Measurements from ENCODE around the gene LMBRD2. TPM values are rescaled to one million over a fixed set of nuclear protein-coding genes. Genes with fewer than 3 reads are reported as not detected.

Gene LMBRD2
- polyA plus RNA-seq, 4 donors: 1.6 to 23.5 (median 3.5) TPM

DNA sequence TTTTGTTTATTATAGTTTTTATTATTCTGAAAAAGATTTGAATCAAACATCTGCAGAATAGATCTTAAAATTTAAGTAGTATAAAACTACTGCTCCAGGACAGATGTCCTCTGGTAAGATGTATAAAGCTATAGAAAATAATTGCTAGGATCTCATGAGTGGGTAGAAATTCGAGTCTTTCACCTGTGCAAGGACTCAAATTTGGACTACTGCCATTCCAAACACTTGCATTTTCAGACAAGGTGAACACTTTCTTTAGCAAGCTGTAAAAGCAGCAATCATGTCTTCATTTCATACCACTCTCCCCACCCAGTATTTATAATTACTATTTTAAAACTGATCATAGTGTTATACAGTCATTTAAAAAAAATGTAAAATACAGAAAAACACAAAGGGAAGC lies 20.9 kb upstream of the LMBRD2 start:
- FAIRE-seq (no peak), DNase-seq (no peak)
- H3K4me1 ChIP-seq (ENCODE audit: control insufficient read depth in 3 of 3, insufficient read depth in 2 of 3, low read depth in 1 of 3, low read length in 2 of 3): no peaks in the 10 kb centered on the region
- H3K27ac ChIP-seq (ENCODE audit: low read depth in 1 of 3, low read length in 2 of 3): no peak overlapping the region
- H3K4me3 ChIP-seq (ENCODE audit: low read depth in 1 of 3, low read length in 3 of 3): no peak overlapping the region
- H3K36me3 ChIP-seq (ENCODE audit: control insufficient read depth in 3 of 3, insufficient read depth in 2 of 3, low read depth in 1 of 3, low read length in 3 of 3): peaks cover 15% of the 10 kb centered on the region in 3 donors
- 32 to 65% (median 34%) methylated on average over 1 of the region's 1 CpG for WGBS, 3 donors
- H3K27me3 ChIP-seq (ENCODE audit: control insufficient read depth in 3 of 3, insufficient read depth in 3 of 3, low read length in 3 of 3): no peaks in the 10 kb centered on the region
- no peaks in the 10 kb centered on the region for H3K9me3 ChIP-seq (ENCODE audit: control insufficient read depth in 2 of 2, insufficient read depth in 1 of 2, low read depth in 1 of 2, low read length in 1 of 2)

DNA sequence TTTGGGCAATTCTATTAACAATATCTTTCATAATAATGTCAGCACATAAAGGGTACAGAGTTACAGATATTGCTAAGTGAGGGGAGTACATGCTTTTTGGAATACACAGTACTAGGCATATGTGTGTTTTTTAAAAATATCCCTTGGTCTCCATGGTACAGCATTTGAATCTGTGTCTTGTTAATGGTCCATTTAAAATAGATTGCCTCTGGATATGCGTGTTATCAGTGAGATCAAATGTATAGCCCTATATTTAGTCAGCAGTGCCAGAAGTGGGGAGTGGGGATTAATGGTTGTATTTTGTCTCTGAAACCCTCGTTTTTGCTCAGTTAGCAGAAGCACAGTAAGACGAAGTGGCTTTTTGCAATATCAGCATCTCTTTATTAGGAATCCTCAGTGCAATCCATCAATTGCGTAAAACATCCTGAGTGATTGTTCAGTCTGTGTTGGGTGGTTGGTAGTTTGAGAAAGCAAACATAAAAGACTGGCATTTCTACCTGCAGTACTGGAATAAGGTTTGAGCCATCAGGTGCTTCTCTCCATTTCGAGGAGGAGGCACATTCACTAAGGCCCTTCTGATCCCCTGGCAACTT lies 19.2 kb upstream of the LMBRD2 start:
- Histone ChIP-seq H3K4me3 (ENCODE audit: low read depth in 1 of 3, low read length in 3 of 3) (no peak overlapping the region), H3K9me3 (ENCODE audit: control insufficient read depth in 2 of 2, insufficient read depth in 1 of 2, low read depth in 1 of 2, low read length in 1 of 2) (no peaks in the 10 kb centered on the region), H3K27me3 (ENCODE audit: control insufficient read depth in 3 of 3, insufficient read depth in 3 of 3, low read length in 3 of 3) (no peaks in the 10 kb centered on the region), H3K36me3 (ENCODE audit: control insufficient read depth in 3 of 3, insufficient read depth in 2 of 3, low read depth in 1 of 3, low read length in 3 of 3) (peaks cover 15 to 25% (median 18%) of the 10 kb centered on the region in 3 donors), H3K4me1 (ENCODE audit: control insufficient read depth in 3 of 3, insufficient read depth in 2 of 3, low read depth in 1 of 3, low read length in 2 of 3) (no peaks in the 10 kb centered on the region), H3K27ac (ENCODE audit: low read depth in 1 of 3, low read length in 2 of 3) (no peak overlapping the region)
- DNase-seq (no peak), FAIRE-seq (no peak)
- WGBS, 3 donors: 85 to 88% (median 87%) methylated on average over 5 of the region's 5 CpGs

DNA sequence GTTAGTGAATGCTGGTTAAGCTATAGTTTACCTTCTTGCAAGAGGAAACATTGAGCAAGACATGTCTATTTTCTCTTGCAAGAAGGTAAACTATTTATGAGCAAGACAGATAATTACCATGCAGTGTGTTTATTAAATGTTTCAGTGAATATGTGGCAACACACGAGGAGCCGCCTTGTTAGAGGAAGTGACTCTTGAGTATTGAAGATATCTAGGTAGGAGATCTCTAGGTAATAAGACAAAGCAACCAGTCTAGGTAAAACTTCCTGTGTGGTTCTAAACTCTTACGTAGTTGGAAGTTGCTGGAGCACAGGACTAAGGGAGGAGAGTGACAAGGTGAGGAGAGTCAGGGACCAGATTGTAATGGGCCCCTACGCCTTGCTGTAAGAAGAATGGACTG lies 17.1 kb upstream of the LMBRD2 start:
- Histone ChIP-seq H3K4me3 (ENCODE audit: low read depth in 1 of 3, low read length in 3 of 3) (no peak overlapping the region), H3K9me3 (ENCODE audit: control insufficient read depth in 2 of 2, insufficient read depth in 1 of 2, low read depth in 1 of 2, low read length in 1 of 2) (no peaks in the 10 kb centered on the region), H3K27ac (ENCODE audit: low read depth in 1 of 3, low read length in 2 of 3) (no peak overlapping the region), H3K27me3 (ENCODE audit: control insufficient read depth in 3 of 3, insufficient read depth in 3 of 3, low read length in 3 of 3) (no peaks in the 10 kb centered on the region), H3K36me3 (ENCODE audit: control insufficient read depth in 3 of 3, insufficient read depth in 2 of 3, low read depth in 1 of 3, low read length in 3 of 3) (peaks cover 12 to 33% (median 15%) of the 10 kb centered on the region in 3 donors), H3K4me1 (ENCODE audit: control insufficient read depth in 3 of 3, insufficient read depth in 2 of 3, low read depth in 1 of 3, low read length in 2 of 3) (no peaks in the 10 kb centered on the region)
- DNase-seq (no peak), FAIRE-seq (no peak)
- 83 to 89% (median 89%) methylated on average over 4 of the region's 4 CpGs for WGBS, 3 donors

DNA sequence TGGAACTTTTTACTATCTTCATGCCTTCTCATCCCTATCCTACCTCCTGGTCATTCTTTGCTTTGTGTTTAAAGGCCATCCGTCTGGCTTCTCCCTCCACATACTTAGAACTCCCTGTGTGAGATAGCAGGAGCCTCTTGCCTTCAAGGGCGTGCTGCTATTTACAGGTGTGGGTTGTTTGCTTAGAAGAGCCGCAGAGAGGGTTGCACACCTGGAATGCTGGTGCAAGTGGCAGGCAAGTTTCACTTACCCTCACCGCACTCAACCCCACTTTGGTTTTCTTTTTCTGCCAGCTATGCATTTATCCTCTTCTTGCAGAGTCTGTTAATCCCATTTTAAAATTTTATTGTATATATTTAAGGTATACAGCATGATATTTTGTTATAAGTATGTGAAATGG lies 12.8 kb upstream of the LMBRD2 start:
- DNase-seq (no peak), FAIRE-seq (no peak)
- no peaks in the 10 kb centered on the region for H3K27me3 ChIP-seq (ENCODE audit: control insufficient read depth in 3 of 3, insufficient read depth in 3 of 3, low read length in 3 of 3)
- 90 to 93% (median 92%) methylated on average over 4 of the region's 4 CpGs for WGBS, 3 donors
- H3K4me3 ChIP-seq (ENCODE audit: low read depth in 1 of 3, low read length in 3 of 3): no peak overlapping the region
- peaks cover 7 to 45% (median 11%) of the 10 kb centered on the region in 3 donors for H3K36me3 ChIP-seq (ENCODE audit: control insufficient read depth in 3 of 3, insufficient read depth in 2 of 3, low read depth in 1 of 3, low read length in 3 of 3)
- peaks cover 2 to 24% (median 3%) of the 10 kb centered on the region in 3 donors for H3K4me1 ChIP-seq (ENCODE audit: control insufficient read depth in 3 of 3, insufficient read depth in 2 of 3, low read depth in 1 of 3, low read length in 2 of 3)
- H3K9me3 ChIP-seq (ENCODE audit: control insufficient read depth in 2 of 2, insufficient read depth in 1 of 2, low read depth in 1 of 2, low read length in 1 of 2): no peaks in the 10 kb centered on the region
- no peak overlapping the region for H3K27ac ChIP-seq (ENCODE audit: low read depth in 1 of 3, low read length in 2 of 3)

DNA sequence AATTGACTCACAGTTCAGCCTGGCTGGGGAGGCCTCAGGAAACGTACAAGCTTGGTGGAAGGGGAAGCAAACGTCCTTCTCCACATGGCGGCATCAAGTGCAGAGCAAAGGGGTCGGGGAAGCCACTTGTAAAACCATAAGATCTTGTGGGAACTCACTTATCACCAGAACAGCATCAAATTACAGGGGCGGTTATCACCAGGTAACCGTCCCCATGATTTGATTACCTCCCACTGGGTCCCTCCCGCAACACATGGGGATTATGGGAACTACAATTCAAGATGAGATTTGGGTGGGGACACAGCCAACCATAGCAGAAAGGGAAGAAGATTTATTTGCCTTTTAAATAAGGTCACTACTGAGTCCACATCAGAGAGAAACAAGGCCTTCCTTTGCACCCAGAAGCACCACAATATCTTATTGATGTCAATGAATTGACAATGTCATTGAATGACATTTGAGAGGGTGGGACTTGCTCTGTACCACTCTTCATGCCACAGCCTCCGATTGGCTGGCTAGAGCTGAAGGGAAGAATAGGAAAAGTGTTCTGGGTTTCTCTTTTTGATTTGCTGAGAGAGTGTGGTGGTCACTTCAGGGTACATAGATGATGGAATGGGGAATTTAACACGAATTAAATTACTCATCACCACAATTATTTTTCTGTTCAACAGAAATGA lies 11.3 kb upstream of the LMBRD2 start:
- DNase-seq: no peak
- no peak for FAIRE-seq
- 88 to 93% (median 90%) methylated on average over 9 of the region's 9 CpGs for WGBS, 3 donors
- Histone ChIP-seq H3K9me3 (ENCODE audit: control insufficient read depth in 2 of 2, insufficient read depth in 1 of 2, low read depth in 1 of 2, low read length in 1 of 2) (no peaks in the 10 kb centered on the region), H3K27me3 (ENCODE audit: control insufficient read depth in 3 of 3, insufficient read depth in 3 of 3, low read length in 3 of 3) (no peaks in the 10 kb centered on the region), H3K4me3 (ENCODE audit: low read depth in 1 of 3, low read length in 3 of 3) (no peak overlapping the region), H3K27ac (ENCODE audit: low read depth in 1 of 3, low read length in 2 of 3) (no peak overlapping the region), H3K36me3 (ENCODE audit: control insufficient read depth in 3 of 3, insufficient read depth in 2 of 3, low read depth in 1 of 3, low read length in 3 of 3) (peaks cover 4 to 40% (median 4%) of the 10 kb centered on the region in 3 donors), H3K4me1 (ENCODE audit: control insufficient read depth in 3 of 3, insufficient read depth in 2 of 3, low read depth in 1 of 3, low read length in 2 of 3) (peaks cover 2 to 38% (median 3%) of the 10 kb centered on the region in 3 donors)

DNA sequence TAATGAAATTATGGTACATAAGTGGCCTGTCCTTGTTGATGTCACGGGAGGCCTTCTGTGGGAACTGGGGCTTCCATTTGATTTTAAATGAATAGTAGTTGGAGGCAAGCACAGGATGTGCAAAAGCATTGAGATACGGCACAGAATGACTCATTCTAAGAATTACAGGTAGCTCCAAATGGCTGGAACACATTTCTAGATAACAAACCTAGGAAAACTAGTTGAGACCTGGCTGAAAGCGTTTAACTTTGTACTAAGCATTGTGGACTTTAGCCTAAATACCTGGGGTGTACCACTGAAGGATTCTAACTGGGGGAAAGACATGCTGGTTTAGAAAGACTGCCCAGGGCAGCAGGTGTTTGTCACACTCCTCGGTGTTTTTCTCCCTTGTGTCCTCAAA lies 9.7 kb upstream of the LMBRD2 start:
- no peak overlapping the region for H3K4me3 ChIP-seq (ENCODE audit: low read depth in 1 of 3, low read length in 3 of 3)
- H3K36me3 ChIP-seq (ENCODE audit: control insufficient read depth in 3 of 3, insufficient read depth in 2 of 3, low read depth in 1 of 3, low read length in 3 of 3): peaks cover 3 to 28% (median 4%) of the 10 kb centered on the region in 3 donors
- no peaks in the 10 kb centered on the region for H3K9me3 ChIP-seq (ENCODE audit: control insufficient read depth in 2 of 2, insufficient read depth in 1 of 2, low read depth in 1 of 2, low read length in 1 of 2)
- H3K27ac ChIP-seq (ENCODE audit: low read depth in 1 of 3, low read length in 2 of 3): peak overlapping the region; percentile 6 to 82 (median 14)
- peak; percentile 82 for DNase-seq
- peaks cover 2 to 47% (median 3%) of the 10 kb centered on the region in 3 donors for H3K4me1 ChIP-seq (ENCODE audit: control insufficient read depth in 3 of 3, insufficient read depth in 2 of 3, low read depth in 1 of 3, low read length in 2 of 3)
- no peak for FAIRE-seq
- no peaks in the 10 kb centered on the region for H3K27me3 ChIP-seq (ENCODE audit: control insufficient read depth in 3 of 3, insufficient read depth in 3 of 3, low read length in 3 of 3)
- 26 to 69% (median 44%) methylated on average over 4 of the region's 4 CpGs for WGBS, 3 donors

DNA sequence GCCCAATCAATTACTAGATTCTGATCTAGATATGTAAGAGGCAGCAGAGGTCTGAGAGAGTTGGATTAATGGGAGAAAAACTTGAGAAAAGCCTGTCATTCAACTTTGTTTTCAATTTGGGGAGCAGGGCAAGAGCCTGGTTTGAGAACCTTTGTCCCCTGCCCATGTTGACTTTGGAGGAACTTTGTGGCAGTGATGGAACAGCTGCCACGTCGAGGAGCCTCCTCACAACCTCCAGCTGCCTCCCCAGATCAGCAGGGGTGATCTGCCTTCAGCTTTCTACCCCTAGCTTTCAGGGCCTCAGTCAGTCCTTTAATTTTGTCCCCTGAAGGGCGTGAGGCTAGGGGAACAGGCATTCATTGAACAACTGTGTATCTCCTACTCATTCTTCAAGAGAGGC lies 8.9 kb upstream of the LMBRD2 start:
- Histone ChIP-seq H3K27ac (ENCODE audit: low read depth in 1 of 3, low read length in 2 of 3) (peak overlapping the region in 2 of 3 donors; percentile 17 to 82), H3K27me3 (ENCODE audit: control insufficient read depth in 3 of 3, insufficient read depth in 3 of 3, low read length in 3 of 3) (no peaks in the 10 kb centered on the region), H3K9me3 (ENCODE audit: control insufficient read depth in 2 of 2, insufficient read depth in 1 of 2, low read depth in 1 of 2, low read length in 1 of 2) (no peaks in the 10 kb centered on the region), H3K4me1 (ENCODE audit: control insufficient read depth in 3 of 3, insufficient read depth in 2 of 3, low read depth in 1 of 3, low read length in 2 of 3) (peaks cover 2 to 55% (median 3%) of the 10 kb centered on the region in 3 donors), H3K4me3 (ENCODE audit: low read depth in 1 of 3, low read length in 3 of 3) (no peak overlapping the region), H3K36me3 (ENCODE audit: control insufficient read depth in 3 of 3, insufficient read depth in 2 of 3, low read depth in 1 of 3, low read length in 3 of 3) (peaks cover 2 to 31% (median 4%) of the 10 kb centered on the region in 3 donors)
- 37 to 68% (median 47%) methylated on average over 3 of the region's 3 CpGs for WGBS, 3 donors
- no peak for FAIRE-seq
- peak; percentile 35 to 36 for DNase-seq

DNA sequence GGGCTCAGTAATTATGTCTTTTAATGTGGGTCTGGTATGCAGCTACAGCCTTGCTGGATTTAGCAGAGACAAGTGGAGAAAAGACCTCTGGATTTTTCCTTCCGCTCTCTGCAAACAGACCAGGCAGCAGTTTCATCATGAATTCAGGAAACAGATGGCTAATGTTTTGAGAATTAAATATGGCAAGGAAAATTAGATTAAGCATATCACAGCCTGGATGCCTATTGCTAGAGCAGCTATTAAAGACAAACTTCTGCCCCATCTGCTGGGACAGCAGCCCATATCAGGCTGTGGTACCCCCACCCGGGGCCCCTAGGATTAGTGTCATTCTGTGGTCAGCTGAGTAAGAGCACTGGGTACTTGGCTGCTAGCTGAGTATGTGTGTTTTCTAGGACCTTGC lies 6.5 kb upstream of the LMBRD2 start:
- no peaks in the 10 kb centered on the region for H3K27me3 ChIP-seq (ENCODE audit: control insufficient read depth in 3 of 3, insufficient read depth in 3 of 3, low read length in 3 of 3)
- 69 to 89% (median 80%) methylated on average over 2 of the region's 2 CpGs for WGBS, 3 donors

More for the DNA sequence above, 6.5 kb upstream of the LMBRD2 start:
- FAIRE-seq (no peak), DNase-seq (peak in 1 of 2 donors; percentile 31)
- Histone ChIP-seq H3K27ac (ENCODE audit: low read depth in 1 of 3, low read length in 2 of 3) (peak overlapping the region in 1 of 3 donors; percentile 55), H3K36me3 (ENCODE audit: control insufficient read depth in 3 of 3, insufficient read depth in 2 of 3, low read depth in 1 of 3, low read length in 3 of 3) (peaks cover 2 to 32% (median 5%) of the 10 kb centered on the region in 3 donors), H3K4me1 (ENCODE audit: control insufficient read depth in 3 of 3, insufficient read depth in 2 of 3, low read depth in 1 of 3, low read length in 2 of 3) (peaks cover 4 to 78% (median 7%) of the 10 kb centered on the region in 3 donors), H3K9me3 (ENCODE audit: control insufficient read depth in 2 of 2, insufficient read depth in 1 of 2, low read depth in 1 of 2, low read length in 1 of 2) (peaks cover 0 to 9% of the 10 kb centered on the region in 2 donors), H3K4me3 (ENCODE audit: low read depth in 1 of 3, low read length in 3 of 3) (no peak overlapping the region)
